HG03025 (cell line): ENCODE measurements around the gene EXOC1L.

ENCODE experiments used
- ATAC-seq: cut with Tn5 transposase; IDR thresholded peaks from one replicate; pipeline ENCODE4 v1.9.1; 2021; ENCODE audit warnings: mild to moderate bottlenecking, moderate library complexity; ENCODE audit not compliant: unreplicated experiment, low FRiP score

Gene EXOC1L, protein sequence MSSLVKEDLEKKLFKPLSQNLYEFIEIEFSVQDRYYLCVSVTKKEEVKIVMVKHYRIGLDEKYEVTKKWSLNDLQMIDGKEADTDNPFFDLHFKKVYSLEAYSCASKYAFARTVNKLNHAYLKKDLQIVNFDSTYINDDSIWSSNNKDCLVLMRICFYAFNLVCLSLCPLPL

DNA sequence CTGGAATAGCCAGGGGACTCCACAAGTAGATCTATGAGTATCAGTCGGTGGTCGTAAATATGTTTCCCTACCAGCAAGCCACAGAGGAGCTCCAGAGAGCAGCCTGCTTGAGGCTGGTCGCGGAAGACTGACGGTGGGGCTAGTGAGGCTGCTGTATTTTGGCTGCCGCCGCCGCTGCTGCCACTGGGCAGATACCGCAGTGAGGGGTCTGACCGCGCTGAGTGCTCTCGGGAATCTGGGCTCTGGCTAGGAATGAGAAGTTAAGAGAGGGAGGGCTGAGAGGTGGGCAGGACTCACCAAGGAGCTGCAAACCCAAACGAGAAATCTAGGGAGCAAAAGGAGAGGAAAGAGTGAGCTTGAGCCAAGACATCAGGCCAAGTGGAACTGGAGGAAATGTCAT, at the start of gene EXOC1L:
EXOC1L (plus strand) TSS at position 157 of the 400 bp plus-strand sequence; CDS start at position 394, 237 bp downstream.
- ATAC-seq: no peak

DNA sequence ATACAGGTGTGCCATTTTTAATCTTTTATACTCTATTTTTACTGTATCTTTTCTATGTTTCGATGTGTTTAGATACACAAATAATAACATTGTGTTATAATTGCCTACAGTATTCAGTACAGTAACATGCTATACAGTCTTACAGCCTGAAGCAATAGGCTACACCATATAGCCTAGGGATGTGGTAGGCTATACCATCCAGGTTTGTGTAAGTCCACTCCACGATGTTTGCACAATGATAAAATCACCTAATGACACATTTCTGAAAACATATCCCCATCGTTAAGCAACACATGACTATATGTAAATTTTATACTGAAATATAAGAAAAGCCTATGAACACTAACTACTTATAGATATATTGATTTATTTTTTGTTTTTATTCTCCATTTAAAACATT, 48.9 kb upstream of the EXOC1L start:
- ATAC-seq: no peak

DNA sequence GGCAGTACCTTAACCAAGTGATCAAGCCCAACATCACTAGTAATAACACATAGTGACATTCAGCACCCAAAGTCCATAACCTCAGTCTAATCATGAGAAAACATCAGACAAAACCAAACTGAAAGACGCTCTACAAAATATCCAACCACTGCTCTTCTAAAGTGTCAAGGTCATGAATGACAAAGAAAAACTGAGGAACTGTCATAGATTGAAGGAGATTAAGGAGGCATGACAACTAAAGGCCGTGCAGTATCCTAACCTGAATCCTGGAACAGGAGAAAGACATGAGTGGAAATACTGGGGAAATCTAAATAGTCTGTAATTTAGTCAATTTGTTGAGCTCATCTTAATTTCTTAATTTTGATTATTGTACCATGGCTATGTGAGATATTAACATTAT, 38.2 kb upstream of the EXOC1L start:
- ATAC-seq: no peak

DNA sequence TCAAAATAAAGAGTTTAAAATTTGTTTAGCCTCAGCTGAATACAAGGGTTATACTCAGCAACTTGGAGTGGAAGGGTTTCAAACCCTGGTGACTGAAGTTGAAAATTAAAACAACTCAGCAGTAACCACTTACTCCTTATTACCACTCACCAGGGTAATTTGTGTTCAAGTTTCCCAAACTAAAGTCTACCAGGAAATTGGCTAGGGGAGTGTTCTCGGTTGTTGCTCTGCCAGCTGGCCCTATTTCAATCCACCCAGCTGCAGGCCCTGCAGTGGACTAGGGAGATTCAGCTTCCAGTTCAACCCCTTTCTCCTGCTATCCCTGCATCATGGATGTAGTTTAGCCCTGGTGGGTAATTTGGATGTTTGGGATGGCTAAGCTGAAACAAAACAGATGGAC, 37.8 kb upstream of the EXOC1L start:
- no peak for ATAC-seq

DNA sequence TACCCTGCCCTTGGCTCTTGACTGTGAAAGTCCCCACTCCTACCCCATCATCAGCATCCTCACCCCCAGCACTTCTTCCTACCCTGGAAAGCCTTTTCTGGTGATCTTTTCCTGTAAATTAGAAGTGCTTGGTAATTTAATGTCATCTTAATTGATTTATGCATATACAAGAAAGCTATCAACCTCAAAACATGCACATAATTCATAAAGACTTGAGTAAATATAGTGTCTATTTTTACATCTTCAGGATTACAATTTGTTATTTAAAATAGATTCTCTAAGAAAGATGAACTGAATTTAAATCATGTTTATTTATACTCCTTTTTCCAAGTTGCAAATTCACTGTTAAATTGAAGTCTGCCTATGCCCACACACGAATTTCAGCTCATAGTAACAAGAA, 36.0 kb upstream of the EXOC1L start:
- ATAC-seq: no peak

DNA sequence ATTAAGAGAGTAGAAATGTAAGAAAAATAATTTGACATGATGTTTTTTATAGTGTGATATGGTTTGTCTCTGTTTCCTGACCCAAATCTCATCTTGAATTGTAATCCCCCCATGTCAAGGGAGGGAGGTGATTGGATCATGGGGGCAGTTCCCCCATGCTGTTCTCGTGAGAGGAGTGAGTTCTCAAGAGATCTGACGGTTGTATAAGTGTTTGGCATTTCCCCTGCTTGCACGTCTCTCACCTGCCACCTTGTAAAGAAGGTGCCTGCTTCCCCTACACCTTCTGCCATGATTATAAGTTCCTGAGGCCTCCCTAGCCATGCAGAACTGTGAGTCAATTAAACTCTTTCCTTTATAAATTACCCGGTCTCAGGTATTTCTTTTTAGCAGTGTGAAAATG, 34.8 kb upstream of the EXOC1L start:
- no peak for ATAC-seq

DNA sequence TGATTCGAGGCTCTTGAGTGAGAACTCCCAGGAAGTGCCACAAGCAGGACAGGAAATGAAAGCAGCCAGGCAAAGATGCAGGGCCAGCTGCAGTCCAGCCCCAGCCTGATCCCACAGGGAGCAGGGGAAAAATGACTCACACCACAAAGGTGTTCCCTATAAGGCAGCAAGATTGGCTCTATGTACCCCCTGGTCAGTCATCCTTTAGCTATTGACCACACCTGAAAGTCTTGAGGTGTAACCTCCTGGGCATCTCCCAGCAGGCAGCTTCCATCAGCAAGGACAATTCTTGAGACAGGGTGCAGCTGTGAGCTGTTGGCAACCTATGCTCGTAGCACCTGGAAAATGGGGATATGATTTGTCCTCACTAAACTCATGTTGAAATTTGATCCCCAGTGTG, 27.9 kb upstream of the EXOC1L start:
- no peak for ATAC-seq

DNA sequence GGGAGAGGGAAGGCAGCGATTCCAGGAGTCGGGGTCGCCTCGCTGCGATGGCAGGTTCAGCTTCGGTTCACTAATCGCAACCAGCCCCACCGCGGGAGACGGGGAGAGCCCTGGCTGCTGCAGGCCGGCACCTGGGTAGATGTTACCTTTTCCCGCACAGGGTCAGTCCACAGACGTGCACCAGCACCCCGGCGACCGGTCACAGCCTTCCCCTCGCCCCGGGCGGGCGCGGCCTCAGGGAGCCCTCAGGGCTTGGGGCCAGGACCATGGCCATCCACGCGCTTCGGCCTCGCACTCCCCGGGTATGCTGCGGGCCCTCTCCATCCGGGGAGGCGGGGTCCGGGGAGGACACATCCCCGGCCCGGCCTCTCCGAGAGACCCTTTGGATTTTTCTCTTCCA, 26.1 kb upstream of the EXOC1L start:
- no peak for ATAC-seq

DNA sequence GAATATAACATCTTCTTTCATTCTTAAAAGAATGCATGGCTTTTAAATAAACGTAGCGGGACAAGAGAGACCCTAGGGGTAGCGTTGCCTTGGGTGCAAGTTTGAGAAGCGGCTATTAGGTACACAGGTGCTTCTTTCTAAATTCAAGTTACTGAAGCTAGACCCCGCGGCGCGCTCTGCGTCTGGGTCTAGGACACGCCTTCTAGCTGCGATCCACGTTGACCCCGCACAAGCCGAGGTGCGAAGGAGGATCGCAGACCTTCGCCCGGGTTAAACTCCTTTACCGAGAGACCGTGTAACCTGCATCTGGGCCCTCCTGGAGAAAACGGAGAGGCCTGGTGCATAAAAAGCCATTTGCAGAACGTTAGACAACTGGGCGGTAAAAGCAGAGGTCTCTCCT, 25.5 kb upstream of the EXOC1L start:
- ATAC-seq: no peak

DNA sequence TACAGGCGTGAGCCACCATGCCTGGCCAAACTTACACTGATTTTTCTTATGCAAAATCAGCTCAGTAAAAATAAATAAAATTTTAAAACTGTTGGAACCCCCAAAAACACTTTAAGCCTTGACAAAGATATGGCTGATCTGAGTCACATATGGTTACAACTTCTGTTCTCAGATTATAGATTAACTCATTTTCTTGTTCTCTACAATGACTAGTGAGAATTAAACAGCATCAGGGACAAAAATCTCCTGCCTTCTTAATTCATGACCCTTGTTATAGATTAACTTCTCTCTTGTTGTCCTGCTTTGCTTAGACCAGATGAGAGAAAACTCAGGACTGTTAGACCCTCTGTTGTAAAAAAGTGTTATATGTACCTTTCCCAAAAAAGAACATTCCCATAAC, 24.2 kb upstream of the EXOC1L start:
- ATAC-seq: no peak

DNA sequence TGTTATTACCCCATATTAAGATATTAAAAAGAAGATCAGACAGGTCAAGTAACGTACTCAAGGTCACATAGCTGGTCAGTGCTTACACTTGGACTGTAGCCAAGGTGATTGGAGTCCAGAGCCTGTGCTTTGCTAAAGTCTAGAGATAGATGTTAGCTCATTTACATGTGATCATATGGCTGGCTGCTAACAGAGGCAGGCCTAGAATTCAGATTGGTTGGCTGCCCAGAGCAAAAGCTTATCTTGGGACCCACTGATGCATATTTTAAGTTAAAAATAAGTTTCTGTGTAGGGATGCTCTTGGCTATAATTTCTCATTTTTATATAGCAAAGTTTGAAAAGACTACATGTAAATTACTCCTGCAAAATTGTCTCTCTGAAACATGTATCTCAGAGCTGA, 18.1 kb upstream of the EXOC1L start:
- ATAC-seq: no peak

DNA sequence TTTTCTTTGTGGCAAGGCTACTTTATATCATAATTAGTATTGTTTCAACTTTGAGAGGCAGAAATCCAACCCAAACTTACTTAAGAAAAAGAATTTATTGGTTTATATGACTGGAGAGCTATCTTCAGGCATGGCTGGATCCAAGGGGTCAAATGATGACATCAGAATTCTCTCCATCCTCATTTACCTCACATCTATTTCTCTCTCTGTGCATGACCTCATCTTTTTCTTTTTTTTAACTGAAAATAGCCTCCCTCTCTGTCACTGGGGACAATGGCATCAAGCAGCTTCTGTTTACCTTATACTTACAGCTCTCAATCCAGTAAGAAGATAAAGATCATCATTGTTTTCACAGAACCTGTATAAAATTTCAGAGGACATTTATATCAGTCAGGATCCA, 12.0 kb upstream of the EXOC1L start:
- no peak for ATAC-seq

DNA sequence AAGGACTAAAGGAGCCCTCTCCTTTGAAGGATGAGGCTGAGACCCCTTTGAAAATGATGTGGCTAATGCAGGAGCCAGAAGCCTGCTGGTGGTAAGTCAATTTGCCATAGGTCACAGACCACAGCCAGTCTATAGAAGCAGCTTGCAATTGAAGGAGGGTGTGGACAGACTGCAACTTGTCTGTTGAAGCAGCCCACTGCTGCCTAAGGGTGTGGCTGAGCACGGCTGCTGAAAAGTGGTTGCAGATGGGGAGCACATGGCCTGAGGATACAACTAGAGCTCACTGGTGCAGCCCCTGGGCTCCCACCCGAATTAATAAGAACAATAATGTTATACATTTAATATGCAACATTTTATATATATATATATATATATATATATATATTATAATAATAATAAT, 11.4 kb upstream of the EXOC1L start:
- ATAC-seq: no peak

DNA sequence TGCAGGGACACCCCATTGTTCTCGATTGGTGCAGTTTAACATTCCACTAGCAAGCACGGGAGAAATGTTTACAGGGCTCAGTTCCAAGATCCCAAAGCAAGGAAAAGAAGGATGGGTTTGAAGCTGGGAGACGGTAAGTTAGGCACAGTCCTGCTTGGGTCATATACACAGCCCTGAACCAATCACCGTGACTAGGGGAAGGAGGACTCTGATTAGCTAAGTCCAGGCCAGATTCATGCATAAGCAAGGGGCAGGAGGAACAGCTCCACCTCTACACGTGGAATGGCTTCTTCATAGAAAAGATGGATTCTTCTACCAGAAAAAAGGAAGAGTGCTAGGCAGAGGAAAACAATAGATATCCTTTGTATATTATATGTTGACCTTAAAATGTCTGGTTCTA, 11.0 kb upstream of the EXOC1L start:
- no peak for ATAC-seq

DNA sequence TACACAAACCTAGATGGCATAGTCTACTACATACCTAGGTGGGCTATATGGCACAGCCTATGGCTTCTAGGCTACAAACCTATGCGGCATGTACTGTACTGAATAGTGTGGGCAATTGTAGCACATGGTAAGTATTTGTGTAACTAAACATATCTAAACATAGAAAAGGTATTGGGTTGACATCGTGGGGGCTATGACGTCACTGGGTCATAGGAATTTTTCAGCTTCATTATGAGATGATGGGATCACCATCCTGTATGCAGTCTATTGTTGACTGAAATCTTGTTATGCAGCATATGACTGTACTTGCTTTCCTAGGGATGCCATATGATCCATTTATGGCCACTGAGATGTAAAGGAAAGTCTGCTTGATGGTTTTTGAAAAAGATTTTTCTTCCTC, 1.9 kb upstream of the EXOC1L start:
- ATAC-seq: no peak

DNA sequence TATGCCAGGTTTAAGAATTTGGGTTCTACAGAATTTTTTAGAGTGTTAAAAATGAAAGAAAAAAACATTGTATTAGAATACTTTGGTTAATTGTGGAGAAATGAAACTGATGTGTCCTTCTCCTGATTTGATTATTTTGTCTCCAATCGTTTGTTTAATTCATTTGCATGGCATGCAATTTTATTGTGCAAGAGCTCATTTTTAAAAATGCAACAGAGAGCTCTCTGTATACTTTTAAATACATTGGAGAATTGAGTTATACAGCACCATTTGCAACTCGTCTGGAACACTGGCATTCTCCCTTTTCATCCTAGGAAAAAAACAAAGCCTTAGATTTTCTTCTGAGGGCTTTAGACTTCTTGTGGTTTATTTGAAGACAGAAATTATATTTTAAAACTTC, 689 bp downstream of the EXOC1L start:
- no peak for ATAC-seq

DNA sequence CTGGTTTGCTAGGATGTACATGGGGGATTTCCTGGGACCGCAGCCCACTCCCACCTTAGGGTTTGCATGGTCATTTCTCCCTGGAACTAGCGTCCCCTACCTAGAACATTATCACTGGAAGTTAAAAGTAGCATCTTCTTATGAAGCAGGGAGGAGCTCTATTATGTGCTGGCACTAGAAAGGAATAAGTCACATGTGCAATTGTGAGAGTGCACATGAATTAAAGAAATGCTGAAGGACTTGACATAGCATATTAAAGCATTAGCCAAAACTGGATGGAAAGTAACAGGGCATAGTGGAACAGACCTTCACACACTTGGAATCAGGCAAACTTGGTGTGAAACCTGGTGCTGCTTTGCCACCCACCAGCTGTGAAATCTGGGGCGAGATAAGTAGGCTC, 2.7 kb downstream of the EXOC1L start:
- no peak for ATAC-seq

DNA sequence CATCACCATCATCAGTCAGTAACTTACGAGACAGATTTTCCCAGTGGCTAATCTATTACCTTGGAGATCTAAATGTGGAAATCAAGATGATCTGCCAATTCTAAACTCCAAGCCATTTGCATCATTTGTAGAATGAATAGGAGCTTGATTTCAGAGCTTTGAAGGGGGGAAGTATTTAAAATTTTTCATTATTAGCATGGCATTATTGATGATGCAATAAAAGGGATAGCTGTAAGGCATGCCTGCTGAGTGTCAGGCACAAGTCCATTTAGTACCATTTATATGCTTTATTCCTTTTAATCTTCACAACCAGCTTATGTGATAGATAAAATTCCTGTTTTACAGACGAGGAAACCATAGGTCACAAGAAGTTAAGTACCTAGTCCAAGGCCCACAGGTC, 5.3 kb downstream of the EXOC1L start:
- no peak for ATAC-seq

DNA sequence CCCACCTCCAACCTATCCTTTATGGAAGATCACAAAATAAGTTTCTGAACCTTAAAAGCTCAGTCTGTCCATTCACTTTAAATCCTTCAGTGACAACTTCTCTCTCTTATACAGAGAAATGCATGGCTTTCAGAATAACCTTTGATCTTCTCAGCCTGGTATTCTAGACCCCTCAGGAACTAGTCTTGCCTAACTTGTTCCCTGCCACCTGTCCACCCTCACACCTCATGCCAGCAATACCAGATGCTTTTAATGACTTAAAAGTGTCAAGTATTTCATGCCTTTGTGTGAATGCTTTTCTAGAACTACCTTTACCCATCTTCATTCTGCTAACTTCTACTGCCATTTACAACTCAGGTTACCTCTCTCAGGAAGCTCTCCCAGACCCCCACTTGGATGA, 7.4 kb downstream of the EXOC1L start:
- ATAC-seq: no peak

DNA sequence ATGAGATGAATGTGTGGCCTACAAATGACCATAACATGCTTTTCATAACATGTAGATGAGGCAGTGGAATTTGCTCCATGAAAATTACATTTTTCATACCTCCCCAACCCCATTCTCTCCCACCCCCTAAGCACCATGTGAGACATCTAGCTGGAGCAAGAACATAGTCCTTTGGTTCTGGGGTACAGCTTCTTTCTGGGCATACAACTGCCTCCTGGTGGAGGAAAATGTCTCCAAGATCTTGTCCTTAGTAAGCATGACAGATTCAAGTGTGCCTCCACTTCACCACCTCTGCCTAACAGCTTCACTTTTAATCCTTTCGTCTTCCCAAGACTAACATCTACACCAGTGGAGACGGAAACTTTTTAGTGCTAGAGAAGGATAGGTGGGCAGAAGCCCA, 8.0 kb downstream of the EXOC1L start:
- no peak for ATAC-seq

DNA sequence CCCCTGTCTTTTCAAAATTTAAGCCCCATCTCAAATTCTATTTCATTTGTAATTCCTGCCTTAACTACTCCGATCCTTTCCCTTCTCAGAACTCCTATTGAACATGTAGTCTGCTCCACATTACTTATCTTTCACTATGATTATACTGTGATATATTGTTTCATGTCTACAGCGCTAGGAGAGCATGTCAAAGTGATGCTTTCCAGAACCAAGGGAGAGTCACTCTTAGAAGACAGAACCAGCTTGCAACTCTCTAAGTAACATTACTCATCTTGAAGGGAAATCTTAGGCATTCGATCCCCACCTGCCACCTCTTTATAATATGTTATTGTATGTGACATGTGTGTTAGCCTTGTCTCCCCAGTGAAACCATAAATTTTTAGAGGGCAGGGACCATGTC, 10.5 kb downstream of the EXOC1L start:
- no peak for ATAC-seq

DNA sequence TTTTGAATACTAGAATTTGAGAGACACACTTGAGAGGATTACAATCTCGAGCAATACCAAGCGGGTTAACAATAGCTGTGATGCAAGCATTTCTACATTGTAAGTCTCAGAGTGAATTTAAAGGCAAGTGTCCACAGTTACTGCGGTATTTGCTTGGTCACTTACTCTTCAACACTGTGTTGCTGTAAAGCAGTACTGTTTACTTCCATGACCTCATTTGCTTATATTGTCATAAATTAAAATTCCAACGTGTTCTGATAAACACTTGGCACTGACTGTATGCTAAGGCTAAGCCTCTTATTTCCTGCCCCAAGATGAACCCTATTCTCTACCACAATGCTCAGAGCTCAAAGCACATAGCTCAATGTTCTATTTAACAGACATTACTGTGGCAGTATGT, 11.1 kb downstream of the EXOC1L start:
- no peak for ATAC-seq

DNA sequence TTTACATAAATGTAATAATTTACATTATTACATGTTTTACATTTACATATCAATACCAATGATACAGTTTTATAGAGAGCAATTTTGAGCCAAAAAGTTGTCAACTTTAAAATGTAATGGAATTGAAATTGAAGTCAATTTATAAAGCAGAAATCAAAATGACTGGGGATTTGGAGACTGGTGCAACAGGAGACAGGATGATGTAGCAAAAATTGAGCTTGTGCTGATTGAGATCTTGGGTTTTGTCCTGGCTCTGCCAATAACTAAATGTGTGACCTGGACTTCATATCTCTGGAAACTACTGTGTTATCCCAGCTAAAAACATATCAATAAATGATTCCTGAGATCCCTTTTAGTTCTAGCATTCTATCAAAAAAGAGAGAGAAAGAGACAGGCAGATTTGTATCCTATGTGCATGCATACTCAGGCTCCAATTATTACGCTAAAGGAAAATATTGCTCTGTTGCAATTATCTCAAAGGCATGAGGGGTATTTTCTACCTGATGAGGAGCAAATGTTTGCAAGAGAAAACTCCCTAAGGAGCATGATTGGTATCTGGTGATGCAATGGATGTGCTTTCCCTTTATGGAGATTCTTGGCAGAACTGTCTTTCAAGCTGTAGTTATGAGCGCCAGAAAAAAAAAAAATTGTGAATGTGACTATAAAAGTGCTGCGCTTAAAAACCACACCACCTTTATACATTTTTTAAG, 14.7 kb downstream of the EXOC1L start:
- no peak for ATAC-seq
